Naive thymus-derived CD4-positive, alpha-beta T cell (primary cell): ENCODE data around the gene RAB11FIP2. TPM values are rescaled to one million over a fixed set of nuclear protein-coding genes. Genes with fewer than 3 reads are reported as not detected.

Experiments used
- ATAC-seq: fragments of 150-1000 bp; cut with Tn5 transposase; 2 replicates; pipeline ENCODE4 v1.10.0; 2021; ENCODE audit warnings: mild to moderate bottlenecking, moderate library complexity
- CTCF ChIA-PET: fragments of 350-600 bp; sonication (Branson Sonifier 250); formaldehyde crosslinking; loops from one replicate; lab custom pipeline; 2021; ENCODE audit warnings: antibody characterized with exemption; lab: Charles Lee
- POLR2A ChIA-PET: fragments of 350-600 bp; sonication (Branson Sonifier 250); formaldehyde crosslinking; loops from one replicate; lab custom pipeline; 2021; ENCODE audit warnings: antibody characterized with exemption, inconsistent platforms; lab: Charles Lee
- DNase-seq, 9 donors: peaks; one replicate each; pipeline versions ENCODE4 v3.0.0 to v3.0.0-alpha.2; 2020 to 2022; ENCODE audit warnings: mixed read lengths in 1 of 9
- H3K27ac ChIP-seq: one replicate; pipeline ENCODE4 v1.7.0; 2013; ENCODE audit warnings: mild to moderate bottlenecking, low read depth, low read length, moderate library complexity
- H3K27me3 ChIP-seq, 2 donors: one replicate each; pipeline ENCODE4 v1.7.0; 2013; ENCODE audit warnings: low read length in 2 of 2, mild to moderate bottlenecking in 2 of 2, moderate library complexity in 2 of 2; ENCODE audit not compliant: control insufficient read depth in 2 of 2, insufficient read depth in 2 of 2
- H3K36me3 ChIP-seq, 3 experiments: 1 replicate in 2 of 3; 2 replicates in 1 of 3; pipeline ENCODE4 v1.7.0; 2013; ENCODE audit warnings: low read length in 3 of 3, mild to moderate bottlenecking in 3 of 3, moderate library complexity in 1 of 3; ENCODE audit not compliant: insufficient read depth in 3 of 3, control insufficient read depth in 2 of 3
- H3K4me1 ChIP-seq, 2 donors: one replicate each; pipeline ENCODE4 v1.7.0; 2013; ENCODE audit warnings: low read length in 2 of 2, mild to moderate bottlenecking in 2 of 2, moderate library complexity in 1 of 2; ENCODE audit not compliant: control insufficient read depth in 2 of 2, insufficient read depth in 2 of 2
- H3K4me3 ChIP-seq: 2 replicates; pipeline ENCODE4 v1.7.0; 2013; ENCODE audit warnings: mild to moderate bottlenecking, low read length
- H3K9me3 ChIP-seq, 3 experiments: 1 replicate in 2 of 3; 2 replicates in 1 of 3; pipeline ENCODE4 v1.7.0; 2013; ENCODE audit warnings: low read length in 3 of 3; ENCODE audit not compliant: control insufficient read depth in 2 of 3
- H3K27ac Mint-ChIP-seq, 9 donors: one replicate each; pipeline ENCODE4 v1.8.0; 2020 to 2022; ENCODE audit warnings: mixed read lengths in 9 of 9, mild to moderate bottlenecking in 8 of 9, moderate library complexity in 5 of 9, inconsistent platforms in 2 of 9
- H3K27me3 Mint-ChIP-seq, 5 donors: one replicate each; pipeline ENCODE4 v1.8.0; 2021 to 2022; ENCODE audit warnings: mixed read lengths in 5 of 5, mild to moderate bottlenecking in 1 of 5
- H3K36me3 Mint-ChIP-seq, 5 donors: one replicate each; pipeline ENCODE4 v1.8.0; 2020 to 2022; ENCODE audit warnings: mixed read lengths in 5 of 5, mild to moderate bottlenecking in 3 of 5, inconsistent platforms in 1 of 5
- H3K4me1 Mint-ChIP-seq, 7 donors: one replicate each; pipeline ENCODE4 v1.8.0; 2020 to 2022; ENCODE audit warnings: mixed read lengths in 7 of 7, mild to moderate bottlenecking in 3 of 7, inconsistent platforms in 1 of 7
- H3K4me3 Mint-ChIP-seq, 10 donors: one replicate each; pipeline ENCODE4 v1.8.0; 2020 to 2022; ENCODE audit warnings: mild to moderate bottlenecking in 10 of 10, mixed read lengths in 10 of 10, moderate library complexity in 6 of 10, inconsistent platforms in 2 of 10
- H3K9me3 Mint-ChIP-seq, 11 donors: one replicate each; pipeline ENCODE4 v1.8.0; 2020 to 2022; ENCODE audit warnings: mixed read lengths in 11 of 11, mild to moderate bottlenecking in 4 of 11, inconsistent platforms in 1 of 11, moderate library complexity in 1 of 11
- intact Hi-C, 2 donors: fragments of 100-400 bp; cut with micrococcal nuclease; formaldehyde crosslinking; loops; one replicate each; pipeline ENCODE4 v1.15.1; 2023
- polyA plus RNA-seq, 2 donors: library from polyadenylated mRNA; unstranded; fragments of 300-500 nt; fragmentation: Illumina TruSeq; gene quantifications; one replicate each; pipeline ENCODE4 v1.2.3, GENCODE V29; 2021
- total RNA-seq, 6 experiments: library from RNA in 5 of 6; stranded (reverse) in 5 of 6; gene quantifications; 1 replicate in 5 of 6; 2 replicates in 1 of 6; pipeline ENCODE4 v1.2.3 and lab custom pipeline; 2021 to 2026

RAB11FIP2 gene
- total and polyA plus RNA-seq, 7 experiments from 2014 or later: 5.3 to 32.6 (median 21.6) TPM

DNA sequence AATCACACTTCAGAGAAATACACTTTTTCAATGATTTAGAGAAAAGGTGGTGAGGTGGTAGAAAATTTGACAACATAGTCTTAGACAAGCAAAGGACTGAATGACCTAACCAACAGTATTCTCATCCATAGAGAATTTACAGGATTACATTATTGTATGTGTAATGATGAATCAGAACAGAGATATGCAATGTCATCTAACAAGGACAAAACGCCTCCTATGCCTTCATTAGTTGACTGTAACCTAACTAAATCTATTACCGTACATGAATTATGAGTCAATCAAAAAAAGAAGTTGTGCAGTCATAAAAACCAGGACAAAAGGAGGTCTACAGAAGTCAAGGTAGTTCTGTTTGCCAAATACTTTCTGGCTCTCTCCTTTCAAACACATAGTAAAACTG is 66.5 kb downstream of the RAB11FIP2 start:
- no peaks in the 10 kb centered on the region for H3K4me1 ChIP-seq
- no peak overlapping the region for H3K27ac Mint-ChIP-seq
- H3K4me1 Mint-ChIP-seq: no peaks in the 10 kb centered on the region
- intact Hi-C loops: no loop called here
- no peaks in the 10 kb centered on the region for H3K36me3 ChIP-seq
- no peaks in the 10 kb centered on the region for H3K36me3 Mint-ChIP-seq
- H3K27ac ChIP-seq: no peak overlapping the region
- H3K9me3 Mint-ChIP-seq: peaks cover 0 to 9% (median 3%) of the 10 kb centered on the region in 11 donors
- DNase-seq (no peak), ATAC-seq (no peak)
- no peaks in the 10 kb centered on the region for H3K27me3 ChIP-seq
- H3K9me3 ChIP-seq: no peaks in the 10 kb centered on the region
- H3K4me3 ChIP-seq: no peak overlapping the region
- H3K4me3 Mint-ChIP-seq: no peak overlapping the region
- H3K27me3 Mint-ChIP-seq: peaks cover 8 to 17% (median 11%) of the 10 kb centered on the region in 5 donors
- POLR2A ChIA-PET: no interaction called here
- CTCF ChIA-PET: no interaction called here

DNA sequence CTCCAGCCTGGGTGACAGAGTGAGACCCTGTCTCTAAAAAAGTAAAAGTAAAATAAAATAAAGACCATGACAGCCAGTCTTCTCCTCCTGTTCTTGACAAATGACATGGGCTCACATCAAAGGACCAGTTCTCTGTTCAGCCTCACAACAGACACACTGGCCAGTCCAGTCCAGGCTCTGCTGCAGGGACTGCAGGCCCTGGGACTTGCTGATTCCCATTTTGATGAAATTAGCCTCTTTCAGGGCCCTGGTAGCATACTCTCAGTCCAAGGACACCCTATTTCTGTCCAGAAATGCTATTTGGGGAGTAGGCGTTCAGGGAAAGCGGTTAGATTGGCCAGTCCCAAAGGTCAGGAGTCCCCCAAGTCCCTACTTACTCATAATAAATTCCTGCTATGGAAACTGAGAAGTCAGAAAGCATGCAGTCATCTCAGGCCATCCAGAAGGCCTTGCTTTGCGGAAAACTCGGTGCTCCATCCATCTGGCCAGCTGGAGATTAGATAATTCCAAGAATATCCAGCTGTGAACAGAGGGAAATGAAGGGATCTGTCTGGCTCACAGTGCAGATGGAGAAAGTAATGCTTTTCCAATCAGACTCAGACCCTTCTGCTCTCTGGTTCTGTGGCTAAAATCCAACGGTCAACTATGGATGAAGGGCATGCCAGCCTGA is 74.4 kb downstream of the RAB11FIP2 start:
- intact Hi-C loops: no loop called here
- no peaks in the 10 kb centered on the region for H3K36me3 ChIP-seq
- no peak overlapping the region for H3K27ac Mint-ChIP-seq
- H3K4me3 ChIP-seq: no peak overlapping the region
- no peak overlapping the region for H3K4me3 Mint-ChIP-seq
- H3K9me3 ChIP-seq: no peaks in the 10 kb centered on the region
- ChIA-PET CTCF (no interaction called here), POLR2A (no interaction called here)
- H3K27ac ChIP-seq: no peak overlapping the region
- no peak for DNase-seq
- H3K36me3 Mint-ChIP-seq: peaks cover 0 to 4% (median 0%) of the 10 kb centered on the region in 5 donors
- no peaks in the 10 kb centered on the region for H3K27me3 ChIP-seq
- H3K4me1 Mint-ChIP-seq: peaks cover 0 to 1% (median 0%) of the 10 kb centered on the region in 7 donors
- peaks cover 8 to 29% (median 23%) of the 10 kb centered on the region in 5 donors for H3K27me3 Mint-ChIP-seq
- no peak for ATAC-seq
- H3K4me1 ChIP-seq: no peaks in the 10 kb centered on the region
- peaks cover 0 to 3% (median 0%) of the 10 kb centered on the region in 11 donors for H3K9me3 Mint-ChIP-seq

DNA sequence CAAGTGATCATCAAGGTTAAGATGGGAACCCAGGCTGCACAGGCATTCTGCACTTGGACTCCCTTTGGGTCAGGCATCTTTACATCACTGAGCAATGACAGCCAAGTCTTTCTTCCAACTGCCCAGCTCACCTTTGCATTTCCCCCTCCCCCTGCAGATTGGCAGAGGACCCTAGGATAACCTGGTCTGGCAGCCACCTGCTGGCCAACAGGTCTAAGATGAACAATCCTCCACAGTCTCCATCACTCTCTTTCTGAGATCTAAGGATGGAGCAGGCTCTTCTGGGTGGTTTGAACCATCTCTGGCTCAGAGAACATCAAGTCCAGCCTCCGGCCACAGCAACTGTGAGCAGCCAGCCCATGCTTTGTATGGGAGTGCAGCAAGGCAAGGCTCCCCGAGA is 75.8 kb downstream of the RAB11FIP2 start:
- peaks cover 0 to 4% (median 0%) of the 10 kb centered on the region in 5 donors for H3K36me3 Mint-ChIP-seq
- Histone ChIP-seq H3K4me1 (no peaks in the 10 kb centered on the region), H3K27me3 (no peaks in the 10 kb centered on the region), H3K27ac (no peak overlapping the region), H3K36me3 (no peaks in the 10 kb centered on the region), H3K4me3 (no peak overlapping the region), H3K9me3 (no peaks in the 10 kb centered on the region)
- ATAC-seq (no peak), DNase-seq (no peak)
- H3K4me1 Mint-ChIP-seq: peaks cover 0 to 1% (median 0%) of the 10 kb centered on the region in 7 donors
- H3K9me3 Mint-ChIP-seq: peaks cover 0 to 3% (median 0%) of the 10 kb centered on the region in 11 donors
- ChIA-PET CTCF (no interaction called here), POLR2A (no interaction called here)
- no peak overlapping the region for H3K4me3 Mint-ChIP-seq
- H3K27ac Mint-ChIP-seq: no peak overlapping the region
- H3K27me3 Mint-ChIP-seq: peaks cover 15 to 27% (median 23%) of the 10 kb centered on the region in 5 donors
- intact Hi-C loops: no loop called here

DNA sequence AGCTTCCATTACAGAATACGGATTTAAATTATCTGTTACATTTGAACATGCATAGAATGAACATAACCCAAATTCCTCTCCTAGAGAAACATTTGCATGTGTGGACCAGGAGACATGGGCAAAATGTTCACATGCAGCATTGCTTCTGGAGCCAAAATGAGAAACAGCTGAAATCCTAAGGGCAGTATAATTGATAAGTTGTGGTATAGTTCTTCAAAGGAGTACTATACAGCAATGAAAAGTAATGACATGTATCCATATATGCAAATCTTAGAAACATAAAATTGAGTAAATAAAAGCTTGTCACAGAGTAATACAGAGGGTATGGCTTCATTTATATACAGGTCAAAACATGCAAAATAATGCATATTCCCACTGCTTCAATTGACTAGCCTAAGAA is 77.1 kb downstream of the RAB11FIP2 start:
- intact Hi-C loops: no loop called here
- no peak overlapping the region for H3K4me3 ChIP-seq
- Mint-ChIP-seq H3K27me3 (peaks cover 12 to 27% (median 19%) of the 10 kb centered on the region in 5 donors), H3K4me1 (peaks cover 0 to 1% (median 0%) of the 10 kb centered on the region in 7 donors), H3K4me3 (no peak overlapping the region), H3K9me3 (peaks cover 0 to 3% (median 0%) of the 10 kb centered on the region in 11 donors), H3K36me3 (peaks cover 0 to 4% (median 0%) of the 10 kb centered on the region in 5 donors), H3K27ac (no peak overlapping the region)
- no peak for ATAC-seq
- H3K27ac ChIP-seq: no peak overlapping the region
- H3K27me3 ChIP-seq: no peaks in the 10 kb centered on the region
- no peaks in the 10 kb centered on the region for H3K9me3 ChIP-seq
- ChIA-PET CTCF (no interaction called here), POLR2A (no interaction called here)
- H3K4me1 ChIP-seq: no peaks in the 10 kb centered on the region
- no peak for DNase-seq
- H3K36me3 ChIP-seq: no peaks in the 10 kb centered on the region

DNA sequence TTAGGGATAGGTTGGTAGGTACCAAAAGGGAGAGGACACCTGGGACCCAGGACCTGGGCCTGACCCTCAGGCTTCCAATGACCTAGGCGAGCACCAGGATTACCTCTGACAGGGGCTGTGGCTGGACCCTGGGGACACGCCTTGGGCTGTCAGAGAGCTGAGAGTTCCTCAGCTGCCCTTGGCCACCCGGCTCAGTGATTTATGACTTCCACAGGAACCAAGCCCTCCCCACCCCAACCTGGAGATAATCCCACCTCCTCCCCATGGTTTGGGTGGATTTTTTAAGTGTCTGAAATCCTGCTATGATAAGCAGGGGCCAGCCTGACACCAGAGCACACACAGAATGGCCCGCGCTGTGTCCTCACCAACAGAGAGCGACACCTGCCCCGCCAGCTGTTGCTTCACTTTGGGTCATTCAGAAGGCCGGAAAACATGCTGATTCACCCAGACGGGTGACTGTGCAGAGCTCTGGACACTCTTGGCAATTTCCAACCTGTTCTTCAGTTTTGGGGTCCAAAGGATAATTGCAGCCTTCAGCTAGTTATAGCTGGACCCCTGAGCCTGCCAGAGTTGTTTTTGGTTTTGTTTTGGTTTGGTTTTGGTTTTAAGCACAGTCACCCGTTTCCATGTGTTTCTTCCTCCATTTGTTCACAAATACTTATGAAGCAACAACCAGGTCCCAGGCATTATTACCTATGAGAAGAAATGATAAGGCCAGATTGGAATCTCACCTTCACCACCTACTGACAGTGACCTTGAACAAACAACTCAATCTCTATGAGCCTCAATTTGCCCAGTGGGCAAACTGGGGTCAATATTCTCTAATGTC is 78.2 kb downstream of the RAB11FIP2 start:
- Histone ChIP-seq H3K9me3 (no peaks in the 10 kb centered on the region), H3K36me3 (no peaks in the 10 kb centered on the region), H3K27ac (no peak overlapping the region), H3K4me1 (no peaks in the 10 kb centered on the region), H3K27me3 (no peaks in the 10 kb centered on the region), H3K4me3 (no peak overlapping the region)
- H3K36me3 Mint-ChIP-seq: peaks cover 0 to 4% (median 0%) of the 10 kb centered on the region in 5 donors
- DNase-seq (no peak), ATAC-seq (no peak)
- ChIA-PET POLR2A (no interaction called here), CTCF (no interaction called here)
- peaks cover 0 to 3% (median 0%) of the 10 kb centered on the region in 11 donors for H3K9me3 Mint-ChIP-seq
- no peak overlapping the region for H3K27ac Mint-ChIP-seq
- peaks cover 0 to 1% (median 0%) of the 10 kb centered on the region in 7 donors for H3K4me1 Mint-ChIP-seq
- no peak overlapping the region for H3K4me3 Mint-ChIP-seq
- intact Hi-C loops: no loop called here
- peaks cover 10 to 28% (median 19%) of the 10 kb centered on the region in 5 donors for H3K27me3 Mint-ChIP-seq

DNA sequence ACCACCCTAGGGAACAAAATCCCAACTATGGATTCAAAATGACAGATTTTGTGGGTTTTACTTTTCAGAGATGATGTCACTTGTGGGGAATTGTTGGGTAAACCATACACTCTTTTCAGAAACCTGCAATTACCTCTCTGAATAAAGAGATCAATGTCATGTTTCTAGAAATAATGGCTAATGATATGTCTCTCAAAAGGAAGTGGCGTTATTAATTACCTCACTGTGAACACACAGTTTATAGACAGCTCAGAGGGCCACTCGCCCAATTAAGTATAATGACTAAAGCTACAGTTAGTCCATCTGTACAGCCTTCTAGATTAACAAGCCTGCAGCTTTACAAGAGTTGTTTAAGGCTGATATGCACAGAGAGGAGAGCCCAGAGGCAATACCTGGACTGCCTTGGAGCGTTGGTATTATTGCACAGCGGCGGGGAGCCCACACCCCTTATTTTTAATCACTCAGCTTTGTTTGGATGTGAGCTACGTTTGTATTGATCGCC is 79.5 kb downstream of the RAB11FIP2 start:
- intact Hi-C loops: no loop called here
- no peak for ATAC-seq

More for the DNA sequence above, 79.5 kb downstream of the RAB11FIP2 start:
- H3K36me3 Mint-ChIP-seq: peaks cover 0 to 4% (median 0%) of the 10 kb centered on the region in 5 donors
- Histone ChIP-seq H3K4me1 (no peaks in the 10 kb centered on the region), H3K36me3 (no peaks in the 10 kb centered on the region), H3K4me3 (no peak overlapping the region), H3K27me3 (no peaks in the 10 kb centered on the region), H3K9me3 (no peaks in the 10 kb centered on the region), H3K27ac (no peak overlapping the region)
- DNase-seq: no peak
- peaks cover 0 to 1% (median 0%) of the 10 kb centered on the region in 7 donors for H3K4me1 Mint-ChIP-seq
- no peak overlapping the region for H3K4me3 Mint-ChIP-seq
- no peak overlapping the region for H3K27ac Mint-ChIP-seq
- peaks cover 0 to 3% (median 0%) of the 10 kb centered on the region in 11 donors for H3K9me3 Mint-ChIP-seq
- H3K27me3 Mint-ChIP-seq: peaks cover 11 to 23% (median 19%) of the 10 kb centered on the region in 5 donors
- ChIA-PET POLR2A (no interaction called here), CTCF (no interaction called here)
